Hindlimb muscle (tissue), 1 donor: Measurements from ENCODE around the gene HBP1. TPM values are rescaled to one million over a fixed set of nuclear protein-coding genes. Genes with fewer than 3 reads are reported as not detected.
"Not testable (repeated sequence)": the region's sequence is repeated elsewhere in the genome, so short reads cannot be mapped to it uniquely, and the experiment has no call there.

Source experiments
- DNase-seq: peaks from one replicate; pipeline ENCODE4 v3.0.0-alpha.2; 2013
- polyA plus RNA-seq: library from polyadenylated mRNA; unstranded; fragments of 120-200 nt; gene quantifications from one replicate; pipeline ENCODE4 v1.2.1, GENCODE V29; 2013; ENCODE audit not compliant: insufficient read length

HBP1 gene
- polyA plus RNA-seq, result 55.4 TPM

- peak; percentile 100 for DNase-seq
These were observed at the start of gene HBP1 for GRCh38 chr7:107168233-107169119. HBP1 (plus strand) TSS chr7:107169003; CDS start chr7:107179894, 10,891 bp downstream.

GRCh38 chr7:107119376-107120105, 49.3 kb upstream of the HBP1 start:
- no peak for DNase-seq

GRCh38 chr7:107122486-107122911, 46.3 kb upstream of the HBP1 start:
- DNase-seq, result no peak

- DNase-seq, result no peak
These were observed 45.4 kb upstream of the HBP1 start for GRCh38 chr7:107123392-107123791.

GRCh38 chr7:107125475-107125874, 43.3 kb upstream of the HBP1 start:
- no peak for DNase-seq

- DNase-seq, result no peak
These were observed 40.6 kb upstream of the HBP1 start for GRCh38 chr7:107128217-107128616.

- DNase-seq, result no peak
These were observed 40.1 kb upstream of the HBP1 start for GRCh38 chr7:107128748-107129147.

GRCh38 chr7:107130487-107131220, 38.1 kb upstream of the HBP1 start:
- no peak for DNase-seq

- DNase-seq, result no peak
These were observed 35.4 kb upstream of the HBP1 start for GRCh38 chr7:107133396-107133795.

- no peak for DNase-seq
These were observed 29.9 kb upstream of the HBP1 start for GRCh38 chr7:107138696-107139420.

- DNase-seq, result not testable (repeated sequence)
These were observed 24.9 kb upstream of the HBP1 start for GRCh38 chr7:107143875-107144274.

GRCh38 chr7:107145067-107145838, 23.6 kb upstream of the HBP1 start:
- DNase-seq, result no peak

GRCh38 chr7:107147464-107148393, 21.1 kb upstream of the HBP1 start:
- peak; percentile 22 for DNase-seq

GRCh38 chr7:107148721-107149120, 20.1 kb upstream of the HBP1 start:
- DNase-seq, result no peak

- DNase-seq, result no peak
These were observed 18.9 kb upstream of the HBP1 start for GRCh38 chr7:107149863-107150262.

- DNase-seq, result peak; percentile 76
These were observed 18.3 kb upstream of the HBP1 start for GRCh38 chr7:107150375-107151073.

GRCh38 chr7:107151538-107151937, 17.3 kb upstream of the HBP1 start:
- DNase-seq, result no peak

- no peak for DNase-seq
These were observed 16.8 kb upstream of the HBP1 start for GRCh38 chr7:107152011-107152410.

GRCh38 chr7:107154826-107155225, 14.0 kb upstream of the HBP1 start:
- DNase-seq, result no peak

GRCh38 chr7:107155726-107156125, 13.1 kb upstream of the HBP1 start:
- not testable (repeated sequence) for DNase-seq
